HT-29 (cell line): ENCODE results near the gene HDDC3. TPM values are rescaled to one million over a fixed set of nuclear protein-coding genes. Genes with fewer than 3 reads are reported as not detected.
"Not testable (repeated sequence)": the region's sequence is repeated elsewhere in the genome, so short reads cannot be mapped to it uniquely, and the experiment has no call there.

Experiments
- DNase-seq: peaks from one replicate; pipeline ENCODE4 v3.0.0-alpha.2; 2015; ENCODE audit warnings: low spot score
- total RNA-seq: library from RNA; depleted of rRNA; stranded (reverse); fragments of >200 nt; shearing (Covaris generic); gene quantifications from 2 replicates; pipeline ENCODE4 v1.2.3, GENCODE V29; 2014

Gene HDDC3
- total RNA-seq, 1 experiment from 2014 or later = 41.1 TPM

GRCh38 chr15:90930861-90931574 is 1.3 kb downstream of the HDDC3 start:
- DNase-seq = peak; percentile 9

GRCh38 chr15:90929246-90930019 is 2.9 kb downstream of the HDDC3 start:
- no peak for DNase-seq

GRCh38 chr15:90928106-90928505 is 4.2 kb downstream of the HDDC3 start:
- not testable (repeated sequence) for DNase-seq

GRCh38 chr15:90926766-90927165 is 5.6 kb downstream of the HDDC3 start:
- not testable (repeated sequence) for DNase-seq

- no peak for DNase-seq
Measured at GRCh38 chr15:90924375-90924774, 8.0 kb downstream of the HDDC3 start.

- not testable (repeated sequence) for DNase-seq
Measured at GRCh38 chr15:90922712-90923322, 9.5 kb downstream of the HDDC3 start.

- no peak for DNase-seq
Measured at GRCh38 chr15:90921887-90922286, 10.5 kb downstream of the HDDC3 start.

GRCh38 chr15:90918835-90919234 is 13.5 kb downstream of the HDDC3 start:
- no peak for DNase-seq

- DNase-seq = no peak
Measured at GRCh38 chr15:90918034-90918788, 14.1 kb downstream of the HDDC3 start.

- DNase-seq = no peak
Measured at GRCh38 chr15:90917569-90917968, 14.8 kb downstream of the HDDC3 start.

- DNase-seq = no peak
Measured at GRCh38 chr15:90916461-90916860, 15.9 kb downstream of the HDDC3 start.

GRCh38 chr15:90915808-90916440 is 16.4 kb downstream of the HDDC3 start:
- DNase-seq = no peak

GRCh38 chr15:90915216-90915807 is 17.0 kb downstream of the HDDC3 start:
- no peak for DNase-seq

GRCh38 chr15:90914305-90915080 is 17.9 kb downstream of the HDDC3 start:
- no peak for DNase-seq

GRCh38 chr15:90913398-90913944 is 18.9 kb downstream of the HDDC3 start:
- no peak for DNase-seq

- no peak for DNase-seq
Measured at GRCh38 chr15:90912770-90913075, 19.6 kb downstream of the HDDC3 start.

GRCh38 chr15:90911906-90912769 is 20.2 kb downstream of the HDDC3 start:
- no peak for DNase-seq

- no peak for DNase-seq
Measured at GRCh38 chr15:90911302-90911623, 21.1 kb downstream of the HDDC3 start.
